Suprapubic skin (tissue), 4 donors: ENCODE data around the gene ASB10. TPM values are rescaled to one million over a fixed set of nuclear protein-coding genes. Genes with fewer than 3 reads are reported as not detected.

Experiments used
- DNase-seq, 2 donors: peaks; one replicate each; pipeline ENCODE4 v3.0.0-alpha.2; 2019; ENCODE audit warnings: low spot score in 2 of 2
- H3K27ac ChIP-seq: fragments of 200-600 bp; sonication (generic); one replicate; pipeline ENCODE4 v1.5.1; 2019
- H3K27me3 ChIP-seq: fragments of 200-600 bp; sonication (generic); one replicate; pipeline ENCODE4 v1.5.1; 2019
- H3K36me3 ChIP-seq: fragments of 200-600 bp; sonication (generic); one replicate; pipeline ENCODE4 v1.5.1; 2019
- H3K4me1 ChIP-seq: fragments of 200-600 bp; sonication (generic); one replicate; pipeline ENCODE4 v1.5.1; 2019
- H3K4me3 ChIP-seq: fragments of 200-600 bp; sonication (generic); one replicate; pipeline ENCODE4 v1.5.1; 2019; ENCODE audit warnings: mild to moderate bottlenecking
- H3K9me3 ChIP-seq: fragments of 200-600 bp; sonication (generic); one replicate; pipeline ENCODE4 v1.5.1; 2019
- EP300 ChIP-seq: sonication (generic); formaldehyde crosslinking; IDR thresholded peaks from one replicate; pipeline ENCODE4 v1.6.1; 2017; ENCODE audit warnings: antibody characterized with exemption
- POLR2A ChIP-seq, 2 donors: fragments of 450-650 bp; IDR thresholded peaks; one replicate each; pipeline ENCODE4 v1.6.1; 2017; ENCODE audit warnings: antibody characterized with exemption in 2 of 2, mild to moderate bottlenecking in 2 of 2, moderate library complexity in 2 of 2
- POLR2AphosphoS5 ChIP-seq, 3 donors: sonication (generic); formaldehyde crosslinking; IDR thresholded peaks; one replicate each; pipeline ENCODE4 v1.6.1; 2017; ENCODE audit warnings: antibody characterized with exemption in 3 of 3
- WGBS: methylation state at CpG from one replicate; pipeline ENCODE4 v1.1.5; 2018; 5-methylcytosine and 5-hydroxymethylcytosine counted together
- total RNA-seq, 4 donors: library from RNA; depleted of rRNA; stranded (reverse); fragments of >200 nt; gene quantifications; one replicate each; pipeline ENCODE4 v1.1.0, GENCODE V29; 2016
- TF ChIP-seq, protein P1 (sequence below), 2 donors: fragments of 200-600 bp in 1 of 2; fragments of 450-650 bp in 1 of 2; sonication (generic) in 1 of 2; IDR thresholded peaks; one replicate each; pipeline ENCODE4 v1.5.1; 2016 to 2019; ENCODE audit warnings: antibody characterized with exemption in 2 of 2, mild to moderate bottlenecking in 1 of 2, moderate library complexity in 1 of 2

The ASB10 gene
- total RNA-seq, 4 donors from 2014 or later, result not detected

DNA sequence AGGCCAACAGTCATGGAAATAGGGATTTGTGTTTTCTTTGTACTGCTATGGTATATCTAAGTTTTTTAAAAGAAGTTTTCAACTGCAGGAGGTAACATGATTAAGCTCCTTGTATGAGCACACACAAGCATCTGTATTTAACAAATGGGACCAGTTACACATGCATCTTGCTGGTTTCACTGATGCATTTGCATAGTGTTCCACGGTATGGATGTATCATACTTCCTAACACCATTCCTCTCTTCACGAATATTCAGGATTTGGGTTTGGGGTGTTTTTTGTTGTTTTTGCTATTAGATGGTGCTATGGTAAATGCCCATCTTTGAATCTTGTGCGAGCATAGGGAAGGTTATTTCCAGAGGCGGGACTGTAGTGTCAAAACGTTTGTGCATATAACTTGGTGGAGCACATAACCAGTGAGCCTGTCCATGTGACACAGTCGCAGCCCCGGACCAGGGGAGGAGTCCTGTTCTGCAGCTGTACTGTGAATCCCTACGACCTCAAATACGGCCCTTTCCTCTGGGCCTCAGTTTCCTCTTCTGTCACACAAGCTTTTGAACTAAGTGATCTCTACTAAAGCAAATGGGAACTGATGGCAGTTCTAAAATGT, 21.3 kb upstream of the ASB10 start:
- no peaks in the 10 kb centered on the region for H3K9me3 ChIP-seq
- no peak overlapping the region for H3K27ac ChIP-seq
- H3K4me3 ChIP-seq, result no peak overlapping the region
- no peaks in the 10 kb centered on the region for H3K4me1 ChIP-seq
- peaks cover 10% of the 10 kb centered on the region for H3K36me3 ChIP-seq
- WGBS, result 63% methylated on average over 9 of the region's 9 CpGs
- H3K27me3 ChIP-seq, result peaks cover 12% of the 10 kb centered on the region
- TF ChIP-seq, protein P1, sequence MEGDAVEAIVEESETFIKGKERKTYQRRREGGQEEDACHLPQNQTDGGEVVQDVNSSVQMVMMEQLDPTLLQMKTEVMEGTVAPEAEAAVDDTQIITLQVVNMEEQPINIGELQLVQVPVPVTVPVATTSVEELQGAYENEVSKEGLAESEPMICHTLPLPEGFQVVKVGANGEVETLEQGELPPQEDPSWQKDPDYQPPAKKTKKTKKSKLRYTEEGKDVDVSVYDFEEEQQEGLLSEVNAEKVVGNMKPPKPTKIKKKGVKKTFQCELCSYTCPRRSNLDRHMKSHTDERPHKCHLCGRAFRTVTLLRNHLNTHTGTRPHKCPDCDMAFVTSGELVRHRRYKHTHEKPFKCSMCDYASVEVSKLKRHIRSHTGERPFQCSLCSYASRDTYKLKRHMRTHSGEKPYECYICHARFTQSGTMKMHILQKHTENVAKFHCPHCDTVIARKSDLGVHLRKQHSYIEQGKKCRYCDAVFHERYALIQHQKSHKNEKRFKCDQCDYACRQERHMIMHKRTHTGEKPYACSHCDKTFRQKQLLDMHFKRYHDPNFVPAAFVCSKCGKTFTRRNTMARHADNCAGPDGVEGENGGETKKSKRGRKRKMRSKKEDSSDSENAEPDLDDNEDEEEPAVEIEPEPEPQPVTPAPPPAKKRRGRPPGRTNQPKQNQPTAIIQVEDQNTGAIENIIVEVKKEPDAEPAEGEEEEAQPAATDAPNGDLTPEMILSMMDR (IDR thresholded peaks at IDR 0.05), result no peak
- no peak for TF ChIP-seq POLR2A (IDR thresholded peaks at IDR 0.05)
- no peak for TF ChIP-seq POLR2AphosphoS5 (IDR thresholded peaks at IDR 0.05)
- TF ChIP-seq EP300, result no peak
- DNase-seq, result no peak

DNA sequence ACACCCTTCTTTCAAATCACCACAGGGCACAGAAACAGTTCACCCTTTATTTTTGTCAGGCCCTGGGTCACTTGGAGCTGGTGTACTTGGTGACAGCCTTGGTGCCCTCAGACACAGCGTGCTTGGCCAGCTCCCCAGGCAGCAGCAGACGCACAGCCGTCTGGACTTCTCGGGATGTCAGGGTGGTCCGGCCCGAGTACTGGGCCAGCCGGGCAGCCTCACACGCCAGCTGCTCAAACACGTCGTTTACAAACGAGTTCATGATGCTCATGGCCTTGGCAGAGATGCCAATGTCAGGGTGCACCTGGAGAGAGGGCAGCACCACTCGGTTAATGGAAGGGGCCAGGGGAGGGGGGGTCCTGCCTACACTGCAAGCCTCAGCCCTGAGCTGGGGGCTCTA, 20.8 kb upstream of the ASB10 start:
- WGBS, result 67% methylated on average over 6 of the region's 12 CpGs
- peaks cover 4% of the 10 kb centered on the region for H3K36me3 ChIP-seq
- TF ChIP-seq, protein P1 (IDR thresholded peaks at IDR 0.05), result no peak
- no peak for TF ChIP-seq POLR2A (IDR thresholded peaks at IDR 0.05)
- TF ChIP-seq POLR2AphosphoS5 (IDR thresholded peaks at IDR 0.05), result no peak
- no peak for TF ChIP-seq EP300
- peaks cover 12% of the 10 kb centered on the region for H3K27me3 ChIP-seq
- no peaks in the 10 kb centered on the region for H3K9me3 ChIP-seq
- H3K4me1 ChIP-seq, result no peaks in the 10 kb centered on the region
- H3K4me3 ChIP-seq, result no peak overlapping the region
- DNase-seq, result no peak
- no peak overlapping the region for H3K27ac ChIP-seq

DNA sequence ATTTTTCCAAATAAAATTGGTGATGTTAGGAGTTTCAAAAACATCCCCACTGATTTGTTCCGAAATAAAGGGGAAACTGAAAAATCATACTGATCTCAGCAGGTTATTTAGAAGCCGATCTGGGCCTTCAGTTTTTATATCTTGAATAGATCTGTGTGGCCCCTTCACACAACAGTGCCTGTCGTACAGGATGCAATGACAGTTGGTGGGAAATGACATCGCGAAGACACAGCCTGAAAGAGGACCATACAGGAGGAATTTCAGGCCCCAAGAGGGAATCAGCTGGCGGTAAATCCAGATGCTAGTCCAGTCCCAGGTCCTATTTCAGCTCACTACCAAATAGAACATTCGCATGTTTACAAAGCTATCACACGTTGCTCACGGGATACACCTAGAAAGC, 20.3 kb upstream of the ASB10 start:
- H3K36me3 ChIP-seq, result no peaks in the 10 kb centered on the region
- WGBS, result 67% methylated on average over 9 of the region's 9 CpGs
- peaks cover 12% of the 10 kb centered on the region for H3K27me3 ChIP-seq
- no peaks in the 10 kb centered on the region for H3K9me3 ChIP-seq
- H3K4me1 ChIP-seq, result no peaks in the 10 kb centered on the region
- TF ChIP-seq POLR2A (IDR thresholded peaks at IDR 0.05), result no peak
- TF ChIP-seq POLR2AphosphoS5 (IDR thresholded peaks at IDR 0.05), result no peak
- TF ChIP-seq EP300, result no peak
- TF ChIP-seq, protein P1 (IDR thresholded peaks at IDR 0.05), result no peak
- no peak for DNase-seq
- no peak overlapping the region for H3K4me3 ChIP-seq
- no peak overlapping the region for H3K27ac ChIP-seq

DNA sequence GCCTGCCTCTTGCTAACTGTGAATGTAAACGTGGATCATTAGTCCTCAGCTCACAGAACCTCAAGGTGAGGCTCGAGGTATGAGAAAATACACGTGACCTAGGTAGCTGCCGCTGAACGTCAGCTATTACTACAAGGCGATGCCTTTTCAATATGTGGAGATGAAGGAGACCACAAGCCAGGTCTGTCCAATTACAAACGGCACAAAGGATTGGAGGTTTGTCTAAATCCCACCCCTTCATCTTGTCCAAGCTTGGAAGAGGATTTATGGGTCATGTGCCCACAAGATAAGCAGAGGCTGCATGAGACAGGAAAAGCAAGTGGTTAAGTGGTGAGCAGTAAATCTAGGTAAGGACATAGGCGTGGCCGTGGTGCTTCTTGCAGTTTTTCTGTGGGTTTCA, 19.9 kb upstream of the ASB10 start:
- Histone ChIP-seq H3K4me3 (no peak overlapping the region), H3K27me3 (peaks cover 12% of the 10 kb centered on the region), H3K36me3 (no peaks in the 10 kb centered on the region), H3K27ac (no peak overlapping the region), H3K4me1 (no peaks in the 10 kb centered on the region), H3K9me3 (no peaks in the 10 kb centered on the region)
- WGBS, result 51% methylated on average over 9 of the region's 9 CpGs
- DNase-seq, result no peak
- TF ChIP-seq POLR2AphosphoS5 (IDR thresholded peaks at IDR 0.05) (no peak), POLR2A (IDR thresholded peaks at IDR 0.05) (no peak), EP300 (no peak)
- TF ChIP-seq, protein P1 (IDR thresholded peaks at IDR 0.05), result no peak

DNA sequence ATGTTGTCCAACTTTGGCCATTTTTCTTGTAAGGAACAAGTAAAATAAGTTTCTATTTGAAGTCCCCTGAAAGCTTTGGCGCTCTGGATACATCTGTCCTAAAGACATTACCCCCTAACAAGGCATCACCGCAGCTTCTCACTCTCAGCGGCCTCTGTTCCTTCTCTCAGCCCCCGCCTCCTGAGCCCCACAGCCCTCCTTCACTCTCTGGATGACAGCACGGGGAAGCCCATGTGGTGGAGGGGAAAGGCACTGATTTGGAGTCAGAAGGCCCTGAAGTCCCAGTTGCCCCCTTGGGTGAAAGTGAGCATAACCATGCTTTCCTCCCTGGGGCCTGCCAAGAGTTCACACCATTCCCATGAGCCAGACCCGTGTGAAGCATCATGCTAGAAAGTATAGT, 18.7 kb upstream of the ASB10 start:
- Histone ChIP-seq H3K27ac (no peak overlapping the region), H3K36me3 (no peaks in the 10 kb centered on the region), H3K9me3 (no peaks in the 10 kb centered on the region), H3K4me1 (no peaks in the 10 kb centered on the region), H3K27me3 (peaks cover 12% of the 10 kb centered on the region), H3K4me3 (no peak overlapping the region)
- DNase-seq, result no peak
- 47% methylated on average over 6 of the region's 6 CpGs for WGBS
- TF ChIP-seq, protein P1 (IDR thresholded peaks at IDR 0.05), result no peak
- TF ChIP-seq POLR2A (IDR thresholded peaks at IDR 0.05), result no peak
- no peak for TF ChIP-seq EP300
- TF ChIP-seq POLR2AphosphoS5 (IDR thresholded peaks at IDR 0.05), result no peak
